AG09309 (cell line): Measurements from ENCODE around the gene ZNF831.

Experiments used
- DNase-seq: peaks from one replicate; pipeline ENCODE4 v3.0.0-alpha.2; 2010; ENCODE audit warnings: low read depth
- H3K4me3 ChIP-seq: 2 replicates; pipeline ENCODE4 v1.5.1; 2011; ENCODE audit warnings: mild to moderate bottlenecking, low read depth, low read length, moderate library complexity; ENCODE audit not compliant: control insufficient read depth
- CTCF ChIP-seq: IDR thresholded peaks from 2 replicates; pipeline ENCODE4 v1.5.1; 2011; ENCODE audit warnings: mild to moderate bottlenecking, low read depth, low read length, inconsistent platforms; ENCODE audit not compliant: insufficient read depth, control insufficient read depth; ENCODE audit errors: missing control alignments

Gene ZNF831

GRCh38 chr20:59193325-59193724 is 29.7 kb downstream of the ZNF831 start:
- TF ChIP-seq CTCF: no peak
- H3K4me3 ChIP-seq: no peak overlapping the region
- DNase-seq: no peak

GRCh38 chr20:59194023-59194935 is 30.7 kb downstream of the ZNF831 start:
- no peak for TF ChIP-seq CTCF
- H3K4me3 ChIP-seq: no peak overlapping the region
- DNase-seq: no peak

- no peak overlapping the region for H3K4me3 ChIP-seq
- DNase-seq: no peak
- TF ChIP-seq CTCF: no peak
Measured at GRCh38 chr20:59195316-59195993, 31.8 kb downstream of the ZNF831 start.

GRCh38 chr20:59204165-59204894 is 40.7 kb downstream of the ZNF831 start:
- H3K4me3 ChIP-seq: no peak overlapping the region
- no peak for TF ChIP-seq CTCF
- DNase-seq: no peak

- no peak for TF ChIP-seq CTCF
- no peak for DNase-seq
- H3K4me3 ChIP-seq: no peak overlapping the region
Measured at GRCh38 chr20:59205044-59205443, 41.4 kb downstream of the ZNF831 start.

- no peak for DNase-seq
- H3K4me3 ChIP-seq: no peak overlapping the region
- no peak for TF ChIP-seq CTCF
Measured at GRCh38 chr20:59207235-59207634, 43.6 kb downstream of the ZNF831 start.
